HCT116 (cell line): ENCODE measurements around the gene LCN15. TPM values are rescaled to one million over a fixed set of nuclear protein-coding genes. Genes with fewer than 3 reads are reported as not detected.

ENCODE experiments used
- ATAC-seq: fragments of 200-7000 bp; cut with Tn5 transposase; 2 replicates; pipeline ENCODE4 v1.9.1; 2020; ENCODE audit warnings: mild to moderate bottlenecking, moderate library complexity
- BruUV-seq: library from RNA; stranded (reverse); fragments of 400-500 nt; replicated peaks from 2 replicates; lab custom pipeline; 2021; lab: Mats Ljungman, UMichigan
- CTCF ChIA-PET: fragments of 300-600 bp; sonication (Branson Sonifier 250); formaldehyde crosslinking; loops from one replicate; lab custom pipeline; 2021; ENCODE audit warnings: antibody characterized with exemption; lab: Charles Lee
- POLR2A ChIA-PET: fragments of 300-600, 350-600 bp; sonication (Branson Sonifier 250); formaldehyde crosslinking; loops from one replicate; lab custom pipeline; 2021; ENCODE audit warnings: antibody characterized with exemption; lab: Charles Lee
- RAD21 ChIA-PET, 2 experiments: fragments of 300-600 bp; sonication (Branson Sonifier 250); formaldehyde crosslinking; loops; one replicate each; lab custom pipeline; 2023; ENCODE audit warnings: low total read pairs in 2 of 2; ENCODE audit not compliant: uncharacterized antibody in 2 of 2, unreplicated experiment in 2 of 2, low non-redundant PET in 1 of 2; lab: Charles Lee
- DNase-seq: peaks from one replicate; pipeline ENCODE4 v3.0.0-alpha.2; 2010; ENCODE audit warnings: low read depth, low spot score
- H2AFZ ChIP-seq: fragments of 200-600 bp; shearing (Covaris generic), sonication (generic); 2 replicates; pipeline ENCODE4 v1.6.1; 2017; ENCODE audit warnings: low read depth, mixed run types, mixed read lengths, antibody characterized with exemption, low read length; ENCODE audit not compliant: poor library complexity, severe bottlenecking
- H3K27ac ChIP-seq: 2 replicates; pipeline ENCODE4 v1.5.1; 2012; ENCODE audit warnings: low read depth, low read length
- H3K27me3 ChIP-seq: fragments of 200-600 bp; sonication (generic); 2 replicates; pipeline ENCODE4 v1.6.1; 2016; ENCODE audit warnings: mixed run types, low read length, mixed read lengths; ENCODE audit not compliant: insufficient read depth
- H3K36me3 ChIP-seq, 2 experiments: fragments of 200-500 bp in 1 of 2; fragments of 200-600 bp in 1 of 2; sonication (Bioruptor generic) in 1 of 2; sonication (generic) in 1 of 2; 2 replicates each; pipeline versions ENCODE4 v1.5.1 to v1.6.1; 2014 to 2016; ENCODE audit warnings: low read length in 2 of 2, inconsistent platforms in 1 of 2, mixed read lengths in 1 of 2, mixed run types in 1 of 2; ENCODE audit not compliant: insufficient read depth in 2 of 2, control insufficient read depth in 1 of 2
- H3K4me1 ChIP-seq, 2 experiments: fragments of 200-600 bp in 1 of 2; sonication (generic) in 1 of 2; 2 replicates each; pipeline versions ENCODE4 v1.5.1 to v1.6.1; 2012 to 2017; ENCODE audit warnings: low read length in 2 of 2, inconsistent platforms in 1 of 2, mild to moderate bottlenecking in 1 of 2, mixed read lengths in 1 of 2, mixed run types in 1 of 2, moderate library complexity in 1 of 2; ENCODE audit not compliant: insufficient read depth in 2 of 2, control insufficient read depth in 1 of 2
- H3K4me2 ChIP-seq: fragments of 200-600 bp; sonication (generic); 2 replicates; pipeline ENCODE4 v1.6.1; 2017; ENCODE audit warnings: mixed run types, low read length, mixed read lengths
- H3K4me3 ChIP-seq, 2 experiments: fragments of 200-600 bp in 1 of 2; sonication (generic) in 1 of 2; replicated peaks in 1 of 2; 2 replicates each; pipeline ENCODE4 v1.5.1; 2011 to 2016; ENCODE audit warnings: low read length in 2 of 2, control low read depth in 1 of 2, low read depth in 1 of 2, mild to moderate bottlenecking in 1 of 2, mixed read lengths in 1 of 2, mixed run types in 1 of 2
- H3K79me2 ChIP-seq: fragments of 200-600 bp; sonication (generic); 2 replicates; pipeline ENCODE4 v1.6.1; 2017; ENCODE audit warnings: mild to moderate bottlenecking, mixed run types, low read length, moderate library complexity, mixed read lengths; ENCODE audit not compliant: insufficient read depth
- H3K9ac ChIP-seq: fragments of 200-600 bp; sonication (generic); 2 replicates; pipeline ENCODE4 v1.6.1; 2016; ENCODE audit warnings: low read length, mixed read lengths
- H3K9me2 ChIP-seq: fragments of 200-600 bp; sonication (generic), shearing (Covaris generic); 2 replicates; pipeline ENCODE4 v1.6.1; 2017; ENCODE audit warnings: mixed run types, mild to moderate bottlenecking, moderate library complexity; ENCODE audit not compliant: insufficient read depth
- H3K9me3 ChIP-seq, 2 experiments: fragments of 200-500 bp in 1 of 2; fragments of 200-600 bp in 1 of 2; sonication (Bioruptor generic) in 1 of 2; sonication (generic) in 1 of 2; 2 replicates each; pipeline ENCODE4 v1.6.1; 2014 to 2017; ENCODE audit warnings: low read length in 2 of 2, mixed read lengths in 2 of 2, inconsistent platforms in 1 of 2, low read depth in 1 of 2, mild to moderate bottlenecking in 1 of 2, mixed run types in 1 of 2, moderate library complexity in 1 of 2; ENCODE audit not compliant: control insufficient read depth in 1 of 2, insufficient read depth in 1 of 2
- H4K20me1 ChIP-seq: fragments of 200-600 bp; sonication (generic), shearing (Covaris generic); 2 replicates; pipeline ENCODE4 v1.6.1; 2017; ENCODE audit warnings: mixed run types, mild to moderate bottlenecking, moderate library complexity; ENCODE audit not compliant: insufficient read depth
- CBX3 ChIP-seq: IDR thresholded peaks from 2 replicates; pipeline ENCODE4 v1.6.1; 2012; ENCODE audit warnings: low read depth
- CEBPB ChIP-seq: IDR thresholded peaks from 2 replicates; pipeline ENCODE4 v1.6.1; 2012; ENCODE audit warnings: low read depth
- EGR1 ChIP-seq: IDR thresholded peaks from 2 replicates; pipeline ENCODE4 v1.6.1; 2012; ENCODE audit warnings: low read depth
- EZH2 ChIP-seq: fragments of 200-600 bp; sonication (generic); IDR thresholded peaks from 2 replicates; pipeline ENCODE4 v1.6.1; 2017; ENCODE audit warnings: antibody characterized with exemption, mixed run types
- EZH2phosphoT487 ChIP-seq: fragments of 200-600 bp; IDR thresholded peaks from 2 replicates; pipeline ENCODE4 v1.6.1; 2018; ENCODE audit warnings: antibody characterized with exemption, borderline replicate concordance
- FOSL1 ChIP-seq: IDR thresholded peaks from 2 replicates; pipeline ENCODE4 v1.6.1; 2012; ENCODE audit warnings: low read depth
- POLR2A ChIP-seq: IDR thresholded peaks from 2 replicates; pipeline ENCODE4 v1.7.0; 2011; ENCODE audit warnings: borderline replicate concordance; ENCODE audit not compliant: insufficient read depth, insufficient read length; ENCODE audit errors: extremely low read depth
- RAD21 ChIP-seq: IDR thresholded peaks from 2 replicates; pipeline ENCODE4 v1.6.1; 2012; ENCODE audit warnings: low read depth, mild to moderate bottlenecking
- YY1 ChIP-seq: IDR thresholded peaks from 2 replicates; pipeline ENCODE4 v1.6.1; 2011; ENCODE audit warnings: low read length, low read depth, moderate library complexity, mild to moderate bottlenecking; ENCODE audit not compliant: insufficient replicate concordance; ENCODE audit errors: extremely low read depth
- ZFX ChIP-seq: fragments of 450-650 bp; IDR thresholded peaks from 2 replicates; pipeline ENCODE4 v1.6.1; 2017
- ZNF274 ChIP-seq: fragments of 200-500 bp; sonication (Bioruptor generic); IDR thresholded peaks from 2 replicates; pipeline ENCODE4 v1.6.1; 2014; ENCODE audit warnings: mild to moderate bottlenecking, low read depth, low read length, inconsistent platforms
- intact Hi-C: fragments of 100-400 bp; cut with micrococcal nuclease; formaldehyde crosslinking; loops from 2 replicates; pipeline ENCODE4 v1.10.0; 2022
- total RNA-seq: library from RNA; stranded (reverse); gene quantifications from one replicate; pipeline ENCODE4 v1.2.1, GENCODE V29; 2021; ENCODE audit not compliant: unreplicated experiment
- TF ChIP-seq, protein P1 (sequence below): IDR thresholded peaks from 2 replicates; pipeline ENCODE4 v1.6.1; 2012; ENCODE audit warnings: low read depth
- TF ChIP-seq, protein P2 (sequence below): IDR thresholded peaks from 2 replicates; pipeline ENCODE4 v1.6.1; 2011; ENCODE audit warnings: mild to moderate bottlenecking, low read length, moderate library complexity; ENCODE audit not compliant: insufficient replicate concordance; ENCODE audit errors: extremely low read depth
- TF ChIP-seq, protein P3 (sequence below): IDR thresholded peaks from 2 replicates; pipeline ENCODE4 v1.6.1; 2012
- TF ChIP-seq, protein P4 (sequence below), 3 experiments: fragments of 200-600 bp in 1 of 3; sonication (generic) in 1 of 3; IDR thresholded peaks in 2 of 3; conservative IDR thresholded peaks in 1 of 3; 2 replicates each; pipeline ENCODE4 v1.5.1; 2012 to 2017; ENCODE audit warnings: low read depth in 2 of 3, low read length in 2 of 3, antibody characterized with exemption in 1 of 3, borderline replicate concordance in 1 of 3, control low read depth in 1 of 3, mild to moderate bottlenecking in 1 of 3, mixed read lengths in 1 of 3, mixed run types in 1 of 3, moderate library complexity in 1 of 3; ENCODE audit not compliant: insufficient read depth in 1 of 3

Gene LCN15
- total RNA-seq, 1 experiment from 2014 or later = 0.76 TPM

DNA sequence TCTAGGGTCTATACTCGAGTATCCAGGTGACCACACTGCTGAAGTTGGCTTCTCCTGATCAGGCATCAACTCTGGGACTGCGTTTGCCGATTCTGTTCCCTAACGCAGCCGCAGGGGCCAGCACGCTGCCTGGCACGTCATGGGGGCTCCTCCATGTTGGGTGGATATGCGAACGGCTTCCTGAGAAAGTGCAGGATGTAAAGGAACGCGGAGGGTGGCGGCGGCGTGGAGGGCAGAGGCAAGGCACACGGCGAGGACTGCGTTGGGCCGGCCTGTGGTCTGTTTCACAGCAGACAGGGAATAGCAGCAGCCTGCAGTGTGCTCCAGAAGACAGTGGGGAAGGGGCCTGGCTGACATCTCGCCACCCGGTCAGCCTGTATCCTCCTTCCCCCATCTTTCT is 25.4 kb downstream of the LCN15 start:
- H3K27ac ChIP-seq = no peak overlapping the region

More for the DNA sequence above, 25.4 kb downstream of the LCN15 start:
- no peaks in the 10 kb centered on the region for H3K4me1 ChIP-seq
- no peaks in the 10 kb centered on the region for H3K9me2 ChIP-seq
- ATAC-seq = no peak
- no TSS peak for BruUV-seq
- no peak overlapping the region for H2AFZ ChIP-seq
- H4K20me1 ChIP-seq = no peaks in the 10 kb centered on the region
- no peaks in the 10 kb centered on the region for H3K9me3 ChIP-seq
- TF ChIP-seq, protein P1, sequence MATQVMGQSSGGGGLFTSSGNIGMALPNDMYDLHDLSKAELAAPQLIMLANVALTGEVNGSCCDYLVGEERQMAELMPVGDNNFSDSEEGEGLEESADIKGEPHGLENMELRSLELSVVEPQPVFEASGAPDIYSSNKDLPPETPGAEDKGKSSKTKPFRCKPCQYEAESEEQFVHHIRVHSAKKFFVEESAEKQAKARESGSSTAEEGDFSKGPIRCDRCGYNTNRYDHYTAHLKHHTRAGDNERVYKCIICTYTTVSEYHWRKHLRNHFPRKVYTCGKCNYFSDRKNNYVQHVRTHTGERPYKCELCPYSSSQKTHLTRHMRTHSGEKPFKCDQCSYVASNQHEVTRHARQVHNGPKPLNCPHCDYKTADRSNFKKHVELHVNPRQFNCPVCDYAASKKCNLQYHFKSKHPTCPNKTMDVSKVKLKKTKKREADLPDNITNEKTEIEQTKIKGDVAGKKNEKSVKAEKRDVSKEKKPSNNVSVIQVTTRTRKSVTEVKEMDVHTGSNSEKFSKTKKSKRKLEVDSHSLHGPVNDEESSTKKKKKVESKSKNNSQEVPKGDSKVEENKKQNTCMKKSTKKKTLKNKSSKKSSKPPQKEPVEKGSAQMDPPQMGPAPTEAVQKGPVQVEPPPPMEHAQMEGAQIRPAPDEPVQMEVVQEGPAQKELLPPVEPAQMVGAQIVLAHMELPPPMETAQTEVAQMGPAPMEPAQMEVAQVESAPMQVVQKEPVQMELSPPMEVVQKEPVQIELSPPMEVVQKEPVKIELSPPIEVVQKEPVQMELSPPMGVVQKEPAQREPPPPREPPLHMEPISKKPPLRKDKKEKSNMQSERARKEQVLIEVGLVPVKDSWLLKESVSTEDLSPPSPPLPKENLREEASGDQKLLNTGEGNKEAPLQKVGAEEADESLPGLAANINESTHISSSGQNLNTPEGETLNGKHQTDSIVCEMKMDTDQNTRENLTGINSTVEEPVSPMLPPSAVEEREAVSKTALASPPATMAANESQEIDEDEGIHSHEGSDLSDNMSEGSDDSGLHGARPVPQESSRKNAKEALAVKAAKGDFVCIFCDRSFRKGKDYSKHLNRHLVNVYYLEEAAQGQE = no peak
- no peak for TF ChIP-seq ZFX
- TF ChIP-seq, protein P2, sequence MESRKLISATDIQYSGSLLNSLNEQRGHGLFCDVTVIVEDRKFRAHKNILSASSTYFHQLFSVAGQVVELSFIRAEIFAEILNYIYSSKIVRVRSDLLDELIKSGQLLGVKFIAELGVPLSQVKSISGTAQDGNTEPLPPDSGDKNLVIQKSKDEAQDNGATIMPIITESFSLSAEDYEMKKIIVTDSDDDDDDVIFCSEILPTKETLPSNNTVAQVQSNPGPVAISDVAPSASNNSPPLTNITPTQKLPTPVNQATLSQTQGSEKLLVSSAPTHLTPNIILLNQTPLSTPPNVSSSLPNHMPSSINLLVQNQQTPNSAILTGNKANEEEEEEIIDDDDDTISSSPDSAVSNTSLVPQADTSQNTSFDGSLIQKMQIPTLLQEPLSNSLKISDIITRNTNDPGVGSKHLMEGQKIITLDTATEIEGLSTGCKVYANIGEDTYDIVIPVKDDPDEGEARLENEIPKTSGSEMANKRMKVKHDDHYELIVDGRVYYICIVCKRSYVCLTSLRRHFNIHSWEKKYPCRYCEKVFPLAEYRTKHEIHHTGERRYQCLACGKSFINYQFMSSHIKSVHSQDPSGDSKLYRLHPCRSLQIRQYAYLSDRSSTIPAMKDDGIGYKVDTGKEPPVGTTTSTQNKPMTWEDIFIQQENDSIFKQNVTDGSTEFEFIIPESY = no peak
- TF ChIP-seq EGR1 = no peak
- TF ChIP-seq, protein P3, sequence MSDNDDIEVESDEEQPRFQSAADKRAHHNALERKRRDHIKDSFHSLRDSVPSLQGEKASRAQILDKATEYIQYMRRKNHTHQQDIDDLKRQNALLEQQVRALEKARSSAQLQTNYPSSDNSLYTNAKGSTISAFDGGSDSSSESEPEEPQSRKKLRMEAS = no peak
- no peak for TF ChIP-seq ZNF274
- TF ChIP-seq EZH2phosphoT487 = no peak
- no peak for TF ChIP-seq CBX3
- no peak for TF ChIP-seq POLR2A
- TF ChIP-seq CEBPB = no peak
- TF ChIP-seq, protein P4, sequence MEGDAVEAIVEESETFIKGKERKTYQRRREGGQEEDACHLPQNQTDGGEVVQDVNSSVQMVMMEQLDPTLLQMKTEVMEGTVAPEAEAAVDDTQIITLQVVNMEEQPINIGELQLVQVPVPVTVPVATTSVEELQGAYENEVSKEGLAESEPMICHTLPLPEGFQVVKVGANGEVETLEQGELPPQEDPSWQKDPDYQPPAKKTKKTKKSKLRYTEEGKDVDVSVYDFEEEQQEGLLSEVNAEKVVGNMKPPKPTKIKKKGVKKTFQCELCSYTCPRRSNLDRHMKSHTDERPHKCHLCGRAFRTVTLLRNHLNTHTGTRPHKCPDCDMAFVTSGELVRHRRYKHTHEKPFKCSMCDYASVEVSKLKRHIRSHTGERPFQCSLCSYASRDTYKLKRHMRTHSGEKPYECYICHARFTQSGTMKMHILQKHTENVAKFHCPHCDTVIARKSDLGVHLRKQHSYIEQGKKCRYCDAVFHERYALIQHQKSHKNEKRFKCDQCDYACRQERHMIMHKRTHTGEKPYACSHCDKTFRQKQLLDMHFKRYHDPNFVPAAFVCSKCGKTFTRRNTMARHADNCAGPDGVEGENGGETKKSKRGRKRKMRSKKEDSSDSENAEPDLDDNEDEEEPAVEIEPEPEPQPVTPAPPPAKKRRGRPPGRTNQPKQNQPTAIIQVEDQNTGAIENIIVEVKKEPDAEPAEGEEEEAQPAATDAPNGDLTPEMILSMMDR (IDR thresholded peaks at IDR 0.05 in 2 of 3, conservative IDR thresholded peaks at IDR 0.05 in 1 of 3; ENCODE audit: borderline replicate concordance in 1 of 3, insufficient read depth in 1 of 3, low read depth in 2 of 3, low read length in 2 of 3) = no peak
- TF ChIP-seq YY1 = no peak
- TF ChIP-seq RAD21 = no peak
- TF ChIP-seq FOSL1 = no peak
- TF ChIP-seq EZH2 = no peak
- intact Hi-C loops = no loop called here
- CTCF ChIA-PET = no interaction called here
- no peak overlapping the region for H3K4me3 ChIP-seq
- POLR2A ChIA-PET = no interaction called here
- RAD21 ChIA-PET = no interaction called here
- no peaks in the 10 kb centered on the region for H3K79me2 ChIP-seq
- no peak overlapping the region for H3K9ac ChIP-seq
- H3K36me3 ChIP-seq = no peaks in the 10 kb centered on the region
- no peak for DNase-seq
- H3K27me3 ChIP-seq = no peaks in the 10 kb centered on the region
- H3K4me2 ChIP-seq = no peak overlapping the region
